GM19468 (cell line): ENCODE data around the gene TM4SF4.

Experiments
- ATAC-seq: cut with Tn5 transposase; IDR thresholded peaks from one replicate; pipeline ENCODE4 v1.9.1; 2021; ENCODE audit warnings: mild to moderate bottlenecking, moderate library complexity, moderate number of reproducible peaks; ENCODE audit not compliant: unreplicated experiment; ENCODE audit errors: extremely low read depth

Gene TM4SF4

GRCh38 chr3:149507491-149508324 is 33.2 kb downstream of the TM4SF4 start:
- ATAC-seq, result no peak

- ATAC-seq, result no peak
These were observed 35.0 kb downstream of the TM4SF4 start for GRCh38 chr3:149509526-149509925.

- ATAC-seq, result no peak
These were observed 36.0 kb downstream of the TM4SF4 start for GRCh38 chr3:149510480-149510879.

GRCh38 chr3:149511040-149511626 is 36.6 kb downstream of the TM4SF4 start:
- ATAC-seq, result no peak

GRCh38 chr3:149512073-149512782 is 37.7 kb downstream of the TM4SF4 start:
- no peak for ATAC-seq

GRCh38 chr3:149514471-149514870 is 40.0 kb downstream of the TM4SF4 start:
- no peak for ATAC-seq

- ATAC-seq, result no peak
These were observed 40.8 kb downstream of the TM4SF4 start for GRCh38 chr3:149515249-149515648.

- ATAC-seq, result no peak
These were observed 42.4 kb downstream of the TM4SF4 start for GRCh38 chr3:149516920-149517319.

GRCh38 chr3:149519912-149520311 is 45.4 kb downstream of the TM4SF4 start:
- no peak for ATAC-seq

- ATAC-seq, result no peak
These were observed 49.2 kb downstream of the TM4SF4 start for GRCh38 chr3:149523512-149524299.

- no peak for ATAC-seq
These were observed 53.2 kb downstream of the TM4SF4 start for GRCh38 chr3:149527531-149528339.

GRCh38 chr3:149528340-149528650 is 53.8 kb downstream of the TM4SF4 start:
- no peak for ATAC-seq

GRCh38 chr3:149529099-149529498 is 54.6 kb downstream of the TM4SF4 start:
- no peak for ATAC-seq

- no peak for ATAC-seq
These were observed 58.1 kb downstream of the TM4SF4 start for GRCh38 chr3:149532489-149533180.

GRCh38 chr3:149534082-149534481 is 59.6 kb downstream of the TM4SF4 start:
- ATAC-seq, result no peak

- no peak for ATAC-seq
These were observed 60.3 kb downstream of the TM4SF4 start for GRCh38 chr3:149534671-149535332.

- ATAC-seq, result no peak
These were observed 60.8 kb downstream of the TM4SF4 start for GRCh38 chr3:149535333-149535685.

- ATAC-seq, result no peak
These were observed 61.9 kb downstream of the TM4SF4 start for GRCh38 chr3:149536429-149536828.

GRCh38 chr3:149538371-149538770 is 63.9 kb downstream of the TM4SF4 start:
- no peak for ATAC-seq
